ENCODE data around the gene THRB. TPM values are rescaled to one million over a fixed set of nuclear protein-coding genes. Genes with fewer than 3 reads are reported as not detected.

The THRB gene
- total RNA-seq, 4 donors from 2014 or later = 6.3 to 10.3 (median 8.5) TPM

- Histone ChIP-seq H3K36me3 (no peaks in the 10 kb centered on the region), H3K4me1 (no peaks in the 10 kb centered on the region), H3K27me3 (no peaks in the 10 kb centered on the region), H3K4me3 (no peak overlapping the region), H3K27ac (no peak overlapping the region), H3K9me3 (peaks cover 0 to 17% (median 2%) of the 10 kb centered on the region in 4 donors)
- TF ChIP-seq, protein P1, sequence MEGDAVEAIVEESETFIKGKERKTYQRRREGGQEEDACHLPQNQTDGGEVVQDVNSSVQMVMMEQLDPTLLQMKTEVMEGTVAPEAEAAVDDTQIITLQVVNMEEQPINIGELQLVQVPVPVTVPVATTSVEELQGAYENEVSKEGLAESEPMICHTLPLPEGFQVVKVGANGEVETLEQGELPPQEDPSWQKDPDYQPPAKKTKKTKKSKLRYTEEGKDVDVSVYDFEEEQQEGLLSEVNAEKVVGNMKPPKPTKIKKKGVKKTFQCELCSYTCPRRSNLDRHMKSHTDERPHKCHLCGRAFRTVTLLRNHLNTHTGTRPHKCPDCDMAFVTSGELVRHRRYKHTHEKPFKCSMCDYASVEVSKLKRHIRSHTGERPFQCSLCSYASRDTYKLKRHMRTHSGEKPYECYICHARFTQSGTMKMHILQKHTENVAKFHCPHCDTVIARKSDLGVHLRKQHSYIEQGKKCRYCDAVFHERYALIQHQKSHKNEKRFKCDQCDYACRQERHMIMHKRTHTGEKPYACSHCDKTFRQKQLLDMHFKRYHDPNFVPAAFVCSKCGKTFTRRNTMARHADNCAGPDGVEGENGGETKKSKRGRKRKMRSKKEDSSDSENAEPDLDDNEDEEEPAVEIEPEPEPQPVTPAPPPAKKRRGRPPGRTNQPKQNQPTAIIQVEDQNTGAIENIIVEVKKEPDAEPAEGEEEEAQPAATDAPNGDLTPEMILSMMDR (IDR thresholded peaks at IDR 0.05) = no peak
- no peak for TF ChIP-seq EP300 (IDR thresholded peaks at IDR 0.05)
- TF ChIP-seq POLR2A (IDR thresholded peaks at IDR 0.05) = no peak
- no peak for DNase-seq (ENCODE audit: low spot score in 2 of 2)
Measured at GRCh38 chr3:24320601-24321000, 174.0 kb downstream of the THRB start.

DNA sequence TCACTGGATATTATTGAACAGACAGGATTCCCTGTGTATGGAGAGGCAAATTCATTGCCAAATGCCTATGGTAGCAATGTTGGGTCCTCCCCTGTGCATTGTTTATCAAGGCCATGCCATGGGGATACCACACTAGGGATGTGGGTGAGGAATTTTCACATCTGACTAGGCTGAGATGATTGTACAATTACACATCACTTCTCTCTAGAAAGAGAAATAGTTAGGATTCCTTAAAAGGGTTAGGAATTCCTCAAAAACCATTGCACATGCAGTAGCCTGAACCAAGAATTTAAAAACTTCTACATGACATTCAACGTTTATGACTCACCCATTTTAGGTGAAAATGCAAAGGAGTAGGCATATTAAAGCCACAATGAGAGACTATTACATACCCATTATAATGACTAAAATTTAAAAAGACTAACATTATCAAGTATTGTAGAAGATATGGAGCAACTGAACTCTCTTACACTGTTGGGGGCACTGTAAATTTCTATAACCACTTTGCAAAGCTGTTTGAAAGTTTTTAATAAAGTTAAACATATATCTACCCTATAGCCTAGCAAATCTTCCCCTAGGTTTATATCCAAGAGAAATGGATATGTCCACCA is 175.9 kb downstream of the THRB start:
- peaks cover 0 to 17% (median 2%) of the 10 kb centered on the region in 4 donors for H3K9me3 ChIP-seq
- DNase-seq (ENCODE audit: low spot score in 2 of 2) = no peak
- H3K4me1 ChIP-seq = no peaks in the 10 kb centered on the region
- WGBS, 2 donors = 81 to 86% methylated on average over 1 of the region's 1 CpG
- TF ChIP-seq POLR2A (IDR thresholded peaks at IDR 0.05) (no peak), EP300 (IDR thresholded peaks at IDR 0.05) (no peak)
- TF ChIP-seq, protein P1 (IDR thresholded peaks at IDR 0.05) = no peak
- H3K27ac ChIP-seq = no peak overlapping the region
- no peaks in the 10 kb centered on the region for H3K36me3 ChIP-seq
- H3K4me3 ChIP-seq = no peak overlapping the region
- H3K27me3 ChIP-seq = no peaks in the 10 kb centered on the region

DNA sequence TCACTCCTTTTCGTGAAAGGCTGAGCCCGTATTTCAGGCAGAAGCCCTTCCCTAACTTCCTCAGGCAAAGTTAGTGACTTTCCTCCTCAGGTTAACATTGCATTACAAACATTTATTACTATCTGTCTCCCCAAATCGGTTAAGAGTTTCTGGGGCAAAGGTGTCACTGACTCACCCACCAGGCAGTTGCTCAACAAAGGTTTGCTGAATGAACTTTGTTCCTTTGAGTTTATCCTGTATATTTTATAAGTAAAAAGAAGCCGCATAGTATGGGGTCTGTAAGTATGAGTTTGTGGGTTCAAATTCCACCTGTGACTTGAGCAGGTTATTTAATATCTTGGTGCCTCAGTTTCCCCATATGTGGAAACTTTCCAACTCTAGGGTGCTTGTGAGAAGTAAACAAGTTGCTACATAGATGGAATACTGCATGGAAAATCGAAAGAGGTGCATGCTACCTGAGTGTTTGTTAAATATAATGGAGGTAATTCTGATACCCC is 177.7 kb downstream of the THRB start:
- TF ChIP-seq POLR2A (IDR thresholded peaks at IDR 0.05) = no peak
- TF ChIP-seq, protein P1 (IDR thresholded peaks at IDR 0.05) = no peak
- TF ChIP-seq EP300 (IDR thresholded peaks at IDR 0.05) = no peak
- H3K27me3 ChIP-seq = no peaks in the 10 kb centered on the region
- no peak for DNase-seq (ENCODE audit: low spot score in 2 of 2)
- H3K27ac ChIP-seq = no peak overlapping the region
- H3K9me3 ChIP-seq = peaks cover 0 to 17% (median 2%) of the 10 kb centered on the region in 4 donors
- H3K36me3 ChIP-seq = no peaks in the 10 kb centered on the region
- WGBS, 2 donors = 88 to 92% methylated on average over 5 of the region's 5 CpGs
- no peaks in the 10 kb centered on the region for H3K4me1 ChIP-seq
- no peak overlapping the region for H3K4me3 ChIP-seq

- Histone ChIP-seq H3K4me3 (no peak overlapping the region), H3K27ac (no peak overlapping the region), H3K9me3 (peaks cover 0 to 17% (median 2%) of the 10 kb centered on the region in 4 donors), H3K27me3 (no peaks in the 10 kb centered on the region), H3K4me1 (no peaks in the 10 kb centered on the region), H3K36me3 (no peaks in the 10 kb centered on the region)
- no peak for TF ChIP-seq EP300 (IDR thresholded peaks at IDR 0.05)
- TF ChIP-seq POLR2A (IDR thresholded peaks at IDR 0.05) = no peak
- TF ChIP-seq, protein P1 (IDR thresholded peaks at IDR 0.05) = no peak
- no peak for DNase-seq (ENCODE audit: low spot score in 2 of 2)
Measured at GRCh38 chr3:24315971-24316370, 178.7 kb downstream of the THRB start.

DNA sequence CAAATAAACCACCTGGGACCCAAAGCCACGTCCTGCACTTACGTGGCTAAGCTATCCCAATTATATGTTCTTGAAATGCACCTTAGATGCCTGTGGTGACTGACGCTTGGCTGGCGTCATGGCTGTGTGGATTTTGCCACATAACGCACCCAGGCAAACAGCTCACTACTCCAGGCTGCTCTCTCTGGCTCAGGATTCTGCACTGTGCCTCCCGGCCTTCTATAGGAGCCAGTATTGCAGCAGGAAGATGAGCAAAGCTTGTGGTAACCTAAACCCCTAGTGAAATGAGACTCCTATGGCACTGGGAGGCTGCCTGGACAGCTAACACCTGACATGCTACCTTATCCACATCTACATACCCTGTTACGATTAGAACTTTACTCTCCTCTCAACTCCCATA is 179.3 kb downstream of the THRB start:
- no peak for DNase-seq (ENCODE audit: low spot score in 2 of 2)
- TF ChIP-seq, protein P1 (IDR thresholded peaks at IDR 0.05) = no peak
- TF ChIP-seq POLR2A (IDR thresholded peaks at IDR 0.05) = no peak
- no peak for TF ChIP-seq EP300 (IDR thresholded peaks at IDR 0.05)
- 90 to 97% methylated on average over 7 of the region's 7 CpGs for WGBS, 2 donors

More for the DNA sequence above, 179.3 kb downstream of the THRB start:
- Histone ChIP-seq H3K4me1 (no peaks in the 10 kb centered on the region), H3K9me3 (peaks cover 0 to 17% (median 2%) of the 10 kb centered on the region in 4 donors), H3K27ac (no peak overlapping the region), H3K4me3 (no peak overlapping the region), H3K36me3 (no peaks in the 10 kb centered on the region), H3K27me3 (no peaks in the 10 kb centered on the region)
